OCI-M1 (cell line): ENCODE results near the gene PLXNA1.

ENCODE experiments used
- DNase-seq: peaks from one replicate; lab custom pipeline; 2025; lab: John Stamatoyannopoulos, UW

Gene PLXNA1

DNA sequence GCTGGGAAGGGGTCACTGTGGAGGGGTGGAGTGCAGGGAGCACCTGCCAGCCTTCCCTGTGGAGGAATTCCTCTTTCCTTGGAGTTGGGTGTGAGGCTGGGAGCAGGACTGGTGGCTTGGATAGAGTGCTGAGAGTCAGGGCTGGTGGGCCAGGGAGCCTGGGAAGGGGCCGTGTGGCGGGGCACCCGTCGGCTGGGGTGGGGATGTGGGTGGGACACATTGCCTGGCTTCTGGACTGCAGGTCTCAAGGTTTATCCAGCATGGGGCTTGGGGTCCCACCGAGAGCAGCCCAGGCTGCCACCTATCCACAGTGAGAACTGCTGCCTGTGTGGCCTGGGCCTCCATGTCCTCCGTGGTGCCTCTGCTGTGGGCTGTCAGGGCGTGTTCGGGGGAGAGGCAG lies 4.7 kb downstream of the PLXNA1 start:
- no peak for DNase-seq

DNA sequence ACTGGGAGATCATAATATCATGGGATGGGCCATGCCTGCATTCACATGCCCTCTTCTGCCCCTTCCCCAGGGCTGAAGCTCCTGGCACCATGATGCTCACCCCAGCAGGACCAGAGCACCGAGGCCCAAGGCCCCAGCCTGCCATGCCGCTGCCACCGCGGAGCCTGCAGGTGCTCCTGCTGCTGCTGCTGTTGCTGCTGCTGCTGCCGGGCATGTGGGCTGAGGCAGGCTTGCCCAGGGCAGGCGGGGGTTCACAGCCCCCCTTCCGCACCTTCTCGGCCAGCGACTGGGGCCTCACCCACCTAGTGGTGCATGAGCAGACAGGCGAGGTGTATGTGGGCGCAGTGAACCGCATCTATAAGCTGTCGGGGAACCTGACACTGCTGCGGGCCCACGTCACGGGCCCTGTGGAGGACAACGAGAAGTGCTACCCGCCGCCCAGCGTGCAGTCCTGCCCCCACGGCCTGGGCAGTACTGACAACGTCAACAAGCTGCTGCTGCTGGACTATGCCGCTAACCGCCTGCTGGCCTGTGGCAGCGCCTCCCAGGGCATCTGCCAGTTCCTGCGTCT lies 5.6 kb downstream of the PLXNA1 start:
- DNase-seq: no peak

DNA sequence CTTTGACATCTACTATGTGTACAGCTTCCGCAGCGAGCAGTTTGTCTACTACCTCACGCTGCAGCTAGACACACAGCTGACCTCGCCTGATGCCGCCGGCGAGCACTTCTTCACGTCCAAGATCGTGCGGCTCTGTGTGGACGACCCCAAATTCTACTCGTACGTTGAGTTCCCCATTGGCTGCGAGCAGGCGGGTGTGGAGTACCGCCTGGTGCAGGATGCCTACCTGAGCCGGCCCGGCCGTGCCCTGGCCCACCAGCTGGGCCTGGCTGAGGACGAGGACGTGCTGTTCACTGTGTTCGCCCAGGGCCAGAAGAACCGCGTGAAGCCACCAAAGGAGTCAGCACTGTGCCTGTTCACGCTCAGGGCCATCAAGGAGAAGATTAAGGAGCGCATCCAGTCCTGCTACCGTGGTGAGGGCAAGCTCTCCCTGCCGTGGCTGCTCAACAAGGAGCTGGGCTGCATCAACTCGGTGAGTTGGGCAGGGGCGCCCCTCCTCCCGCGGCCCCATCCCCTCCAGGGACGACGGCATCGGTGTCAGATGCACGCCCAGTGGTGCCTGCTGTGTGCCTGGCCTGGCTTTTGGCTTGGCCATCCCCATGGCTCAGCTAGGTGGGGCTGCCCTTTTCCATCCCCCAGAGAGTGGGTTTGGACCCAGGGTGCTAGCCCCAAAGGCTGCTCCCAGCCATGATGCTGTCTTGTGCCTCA lies 6.6 kb downstream of the PLXNA1 start:
- DNase-seq: no peak

DNA sequence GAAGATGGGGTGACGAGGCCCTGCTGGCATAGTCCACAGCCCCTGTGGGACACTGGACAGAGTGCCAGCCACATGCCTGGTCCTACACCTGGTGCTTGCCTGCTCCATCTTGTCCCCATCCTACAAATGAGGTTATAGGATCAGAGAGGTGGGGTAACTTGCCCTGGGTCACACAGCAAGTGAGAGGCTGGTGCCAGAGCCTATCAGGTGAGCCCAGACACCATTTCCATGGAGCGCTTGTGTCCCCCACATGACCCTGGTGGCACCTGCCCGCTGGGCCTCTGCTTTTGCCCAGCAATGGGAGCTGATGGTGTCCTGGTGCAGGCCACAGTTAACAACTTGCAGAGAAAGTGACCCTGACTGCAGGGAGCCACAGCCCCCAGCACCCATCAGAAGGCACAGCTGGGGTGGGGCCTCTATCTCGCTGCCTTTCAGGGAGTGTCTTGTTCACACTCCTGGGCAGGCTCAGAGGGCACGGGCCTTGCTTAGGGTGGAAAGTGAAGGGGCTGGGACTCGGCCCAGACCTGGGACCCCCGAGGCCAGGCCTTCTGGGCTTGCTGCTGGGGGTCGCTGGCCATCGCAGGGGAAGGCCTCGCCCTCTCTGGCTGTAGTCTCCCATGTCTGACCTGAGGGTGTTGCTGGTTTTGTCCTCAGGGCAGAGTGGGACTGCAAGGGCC lies 7.2 kb downstream of the PLXNA1 start:
- no peak for DNase-seq

DNA sequence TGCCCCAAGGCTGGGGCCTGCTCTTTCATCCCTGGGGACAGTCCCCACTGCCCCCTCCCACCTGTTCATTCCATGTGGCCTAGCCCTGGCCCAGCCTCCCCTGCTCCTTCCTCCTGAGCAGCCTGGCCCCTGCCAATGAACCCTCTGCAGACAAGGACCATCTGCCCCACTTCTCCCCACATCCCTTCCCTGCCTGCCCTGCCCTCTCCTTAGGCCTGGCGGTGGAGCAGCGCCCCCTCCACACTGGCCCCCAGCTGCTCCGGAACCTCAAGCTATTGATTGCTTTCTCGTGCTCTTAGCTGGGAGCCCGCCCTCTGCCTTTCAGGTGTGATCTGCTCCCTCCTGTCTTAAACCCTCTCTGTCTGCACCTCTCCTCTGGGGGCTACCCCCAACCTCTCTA lies 8.0 kb downstream of the PLXNA1 start:
- no peak for DNase-seq

DNA sequence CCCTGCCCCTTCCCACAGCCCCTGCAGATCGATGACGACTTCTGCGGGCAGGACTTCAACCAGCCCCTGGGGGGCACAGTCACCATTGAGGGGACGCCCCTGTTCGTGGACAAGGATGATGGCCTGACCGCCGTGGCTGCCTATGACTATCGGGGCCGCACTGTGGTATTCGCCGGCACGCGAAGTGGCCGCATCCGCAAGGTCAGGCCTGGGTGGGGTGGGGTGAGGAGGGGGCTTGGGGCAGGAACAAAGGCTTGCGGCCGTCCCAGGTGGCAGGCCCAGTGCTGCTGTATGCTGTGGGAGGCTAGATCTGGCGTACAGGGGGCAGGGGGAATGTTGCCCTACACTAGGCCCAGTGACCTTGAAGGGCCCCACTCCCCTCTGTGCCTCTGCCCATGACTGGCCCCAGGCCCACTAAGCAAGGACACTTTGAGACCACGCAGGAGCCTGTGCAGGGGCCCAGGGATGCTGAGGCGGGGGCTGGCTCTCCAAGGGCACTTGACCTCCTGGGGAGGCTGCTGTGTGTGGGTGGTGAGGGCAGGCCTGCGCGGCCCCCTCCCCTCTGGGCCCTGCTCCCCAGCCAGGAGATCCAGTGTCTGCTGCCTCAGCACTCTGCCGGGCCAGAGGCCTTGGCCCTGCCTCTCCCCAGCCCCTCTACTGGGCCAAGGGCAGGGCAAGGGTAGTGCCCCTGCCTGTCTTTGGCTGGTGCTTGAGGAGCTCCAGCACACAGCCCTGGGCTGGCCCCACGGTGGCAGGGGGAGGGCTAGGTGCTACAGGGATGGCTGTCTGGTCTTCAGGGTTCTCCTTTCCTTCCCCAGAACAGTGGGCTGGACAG lies 8.7 kb downstream of the PLXNA1 start:
- no peak for DNase-seq

DNA sequence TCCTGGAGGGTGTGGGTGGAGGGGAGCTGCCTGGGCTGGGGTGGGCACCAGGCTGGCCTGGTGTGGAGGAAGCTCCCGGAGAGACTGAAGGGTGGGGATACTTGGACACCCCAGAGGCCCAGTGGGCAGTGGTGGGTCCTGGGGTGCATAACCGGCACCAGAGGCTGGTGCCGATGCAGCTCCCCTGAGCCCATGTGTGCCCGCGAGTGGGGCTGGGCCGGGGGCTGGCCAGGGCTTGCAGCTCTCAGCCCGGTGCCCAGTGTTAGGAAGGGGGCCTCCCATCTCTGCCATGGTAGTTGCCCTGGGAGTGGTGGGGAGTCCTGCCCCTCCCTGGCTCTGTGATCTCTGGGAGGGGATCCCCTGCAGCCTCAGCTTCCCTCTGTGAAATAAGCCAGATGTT lies 9.3 kb downstream of the PLXNA1 start:
- DNase-seq: no peak

DNA sequence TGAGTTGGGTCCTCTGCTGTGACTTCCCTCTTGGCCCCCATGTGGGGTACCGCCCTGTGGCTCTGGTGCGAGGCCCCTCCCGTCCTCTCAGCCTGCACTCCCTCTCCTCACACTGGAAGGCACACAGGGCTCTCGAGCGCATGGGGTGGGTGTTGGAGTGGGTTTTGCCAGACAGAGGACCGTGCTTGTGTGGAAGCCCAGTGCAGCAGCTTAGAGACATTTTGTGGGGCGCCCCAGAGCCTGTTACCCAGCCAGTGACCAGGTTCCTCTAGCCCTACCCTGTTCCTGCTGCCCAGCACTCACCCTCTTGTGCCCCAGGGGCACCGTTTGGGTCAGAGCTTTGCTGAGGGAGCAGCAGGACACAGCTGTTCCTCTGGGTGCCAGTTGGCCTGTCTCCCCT lies 9.9 kb downstream of the PLXNA1 start:
- DNase-seq: no peak

DNA sequence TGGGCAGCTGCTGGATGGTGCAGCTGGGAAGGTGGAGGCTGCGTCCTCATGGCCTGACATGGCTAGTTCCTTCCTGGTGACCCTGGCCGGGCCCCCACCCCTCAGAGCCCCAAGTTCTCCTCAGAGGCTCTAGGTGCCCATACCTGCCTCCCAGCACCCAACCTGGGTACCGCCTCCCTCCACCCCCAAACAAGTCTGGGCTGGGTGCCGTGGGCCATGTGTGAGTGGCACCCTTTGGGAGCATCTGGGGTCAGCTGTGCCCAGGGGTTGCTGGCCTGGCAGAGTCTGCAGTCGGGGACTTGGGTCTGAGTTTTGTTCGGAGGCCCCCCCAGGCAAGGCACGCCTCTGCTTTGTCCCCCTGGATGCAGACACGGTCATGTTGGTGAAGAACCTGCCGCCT lies 10.5 kb downstream of the PLXNA1 start:
- DNase-seq: no peak

DNA sequence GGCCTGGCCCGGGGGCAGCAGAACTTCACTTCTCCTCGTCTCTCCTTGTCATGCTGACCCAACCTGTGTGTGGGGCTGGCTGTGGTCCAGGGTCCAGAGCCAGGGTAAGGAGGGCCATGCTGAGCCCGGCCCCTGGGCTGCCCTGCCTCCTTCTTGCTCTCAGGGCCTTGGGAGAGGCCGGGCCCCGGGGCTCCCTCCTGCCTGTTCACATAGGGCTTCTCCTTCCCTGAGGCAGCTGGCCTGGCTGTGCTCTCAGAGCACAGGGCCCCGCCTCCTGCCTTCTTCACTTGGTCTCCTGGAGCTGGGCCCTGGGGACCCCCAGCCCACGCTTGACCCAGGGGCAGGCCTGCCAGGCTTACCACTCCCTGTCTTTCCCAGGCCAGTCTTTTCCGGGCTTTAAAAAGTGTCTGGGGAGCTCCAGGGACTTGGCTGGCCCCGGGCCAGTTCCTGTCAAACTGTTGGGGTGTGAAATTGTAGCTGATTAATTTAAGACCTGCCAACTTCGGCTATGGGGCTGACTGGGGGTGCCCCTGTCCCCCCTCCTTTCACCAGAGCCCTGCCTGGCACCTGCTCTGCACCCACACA lies 11.8 kb downstream of the PLXNA1 start:
- no peak for DNase-seq

DNA sequence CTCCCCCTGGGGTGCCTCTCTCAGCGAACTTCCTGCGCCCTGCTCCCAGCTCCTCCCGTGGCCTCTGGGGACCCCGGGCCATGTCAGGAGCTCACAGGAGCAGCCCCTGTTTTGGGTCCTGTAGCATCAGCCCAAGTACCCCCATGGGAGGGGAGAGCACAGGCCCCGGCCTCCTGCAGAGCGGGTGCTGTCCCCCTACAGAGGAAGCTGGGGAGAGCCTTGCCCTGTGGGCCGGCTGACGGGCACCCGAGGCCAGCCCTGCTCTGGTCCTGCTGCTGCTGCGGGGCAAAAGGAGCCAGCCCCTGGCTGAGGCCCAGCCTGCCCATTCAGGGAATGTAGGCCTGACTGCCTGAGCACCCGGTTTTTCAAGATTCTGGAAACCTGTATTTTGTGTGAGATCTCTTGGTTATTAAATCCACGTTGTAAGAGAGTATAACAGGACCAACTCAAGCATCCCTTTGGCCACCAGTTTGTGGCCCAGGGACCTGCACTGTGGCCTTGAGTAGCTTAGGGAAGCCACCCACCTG lies 12.4 kb downstream of the PLXNA1 start:
- no peak for DNase-seq

DNA sequence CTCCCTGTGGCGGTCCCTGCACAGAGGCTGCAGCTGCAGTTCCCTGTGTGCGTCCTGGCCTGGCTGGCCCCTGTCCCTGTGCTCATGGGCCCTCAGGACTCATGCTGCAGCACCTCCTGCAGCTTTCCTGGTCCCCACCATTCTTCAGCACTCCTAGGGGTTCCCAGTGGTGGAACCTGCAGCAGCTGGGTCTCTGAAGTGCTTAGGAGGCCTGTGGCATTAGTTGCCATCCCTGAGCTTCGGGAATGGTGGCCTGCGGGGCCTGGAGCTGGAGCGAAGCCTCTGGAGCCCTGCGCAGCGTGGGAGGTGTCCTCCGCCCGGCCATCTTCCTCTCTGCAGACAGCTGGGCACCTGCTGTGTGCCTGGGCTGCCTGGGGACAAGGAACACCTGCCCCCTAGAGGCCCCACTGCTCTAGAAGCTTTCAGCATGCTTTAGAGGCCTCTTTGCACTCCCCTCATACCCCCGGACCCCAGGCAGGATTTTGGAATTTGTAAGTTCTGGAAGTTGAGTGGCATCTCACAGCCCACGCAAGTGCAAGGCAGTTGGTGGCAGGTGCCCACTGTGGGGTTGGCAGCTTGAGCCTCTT lies 13.1 kb downstream of the PLXNA1 start:
- no peak for DNase-seq

DNA sequence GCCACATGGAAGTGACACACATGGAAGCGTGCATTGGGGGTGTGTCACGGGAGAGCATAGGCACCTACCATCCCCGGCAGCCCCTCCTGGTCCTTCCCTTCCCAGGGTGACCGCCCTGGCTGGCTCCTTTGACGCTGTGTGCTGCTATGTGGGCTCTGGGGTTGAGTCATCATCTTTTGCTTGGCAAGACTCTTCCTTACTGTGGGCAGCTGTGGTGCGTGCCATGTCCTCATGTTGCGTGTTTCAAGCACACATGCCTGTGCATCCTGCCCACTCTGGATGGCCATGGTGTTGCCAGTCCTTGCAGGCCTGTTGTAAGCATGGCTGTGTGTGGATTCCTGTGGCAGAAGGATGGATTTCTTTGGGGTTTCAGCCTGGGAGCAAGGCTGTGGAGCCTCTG lies 14.0 kb downstream of the PLXNA1 start:
- no peak for DNase-seq

DNA sequence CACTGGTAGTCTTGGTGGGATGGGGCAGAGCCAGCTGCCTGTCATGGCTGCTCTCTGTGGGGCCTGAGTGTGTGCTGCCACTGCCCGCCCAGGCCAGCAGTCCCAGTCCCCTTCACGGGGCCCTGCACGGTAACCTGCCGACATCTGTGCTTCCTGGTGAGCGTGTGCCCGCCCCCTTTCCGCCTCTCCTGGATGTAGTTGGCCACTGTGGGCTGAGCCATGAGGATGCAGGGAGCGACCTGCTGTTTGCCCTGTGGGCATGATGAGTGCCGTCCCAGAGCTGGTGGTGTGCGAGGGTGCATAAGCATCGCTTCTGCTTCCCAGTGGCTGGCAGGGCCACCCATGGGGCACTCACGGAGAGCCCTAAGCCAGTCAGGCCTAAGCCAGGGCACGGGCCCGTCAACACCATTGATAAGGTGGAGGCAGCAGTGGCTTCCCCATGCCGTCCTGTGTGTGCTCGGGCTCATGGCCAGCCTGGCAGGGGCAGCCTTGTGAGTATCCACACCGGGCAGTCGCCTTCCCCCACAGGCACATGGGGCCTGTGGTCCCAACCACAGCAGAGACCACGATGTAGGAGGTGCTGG lies 14.6 kb downstream of the PLXNA1 start:
- DNase-seq: no peak

DNA sequence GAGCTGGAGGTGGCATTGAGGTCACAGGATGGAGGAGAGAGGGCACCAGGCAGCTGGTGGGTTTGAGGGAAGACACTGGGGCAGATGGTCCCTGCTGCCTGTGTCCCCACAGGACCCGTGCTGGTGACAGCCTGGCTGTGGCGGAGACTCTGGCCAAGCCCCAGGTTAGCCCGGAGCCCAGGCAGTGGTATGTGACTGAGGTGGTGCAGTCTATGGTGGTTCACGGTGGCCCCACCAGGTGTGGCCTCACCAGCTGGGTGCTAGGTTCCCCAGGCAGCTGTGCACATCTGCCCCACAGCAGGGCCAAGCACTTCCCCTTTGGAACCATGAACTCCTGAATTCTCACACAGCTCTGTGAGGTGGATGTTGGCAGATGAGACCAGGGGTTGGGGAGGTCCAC lies 15.4 kb downstream of the PLXNA1 start:
- DNase-seq: no peak

DNA sequence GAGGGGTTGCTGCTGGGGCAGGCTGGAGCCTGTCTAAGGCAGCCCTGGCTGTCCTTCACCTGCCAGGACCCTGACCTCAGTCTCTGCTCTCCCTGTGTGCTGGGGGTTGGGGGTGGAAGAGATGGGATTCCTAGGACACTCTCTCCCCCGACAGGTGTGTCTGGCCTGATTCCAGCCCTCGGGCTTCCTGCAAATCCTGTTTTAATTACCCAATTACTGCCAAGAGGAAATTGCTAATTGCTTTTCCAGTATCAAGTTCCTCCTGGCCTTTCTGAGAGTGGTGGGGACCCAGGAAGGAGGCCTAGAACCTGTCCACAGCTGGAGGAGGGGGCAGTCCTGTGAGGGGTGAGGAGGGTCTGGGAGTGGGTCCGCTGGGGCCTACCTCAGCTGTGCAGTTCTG lies 15.8 kb downstream of the PLXNA1 start:
- no peak for DNase-seq

DNA sequence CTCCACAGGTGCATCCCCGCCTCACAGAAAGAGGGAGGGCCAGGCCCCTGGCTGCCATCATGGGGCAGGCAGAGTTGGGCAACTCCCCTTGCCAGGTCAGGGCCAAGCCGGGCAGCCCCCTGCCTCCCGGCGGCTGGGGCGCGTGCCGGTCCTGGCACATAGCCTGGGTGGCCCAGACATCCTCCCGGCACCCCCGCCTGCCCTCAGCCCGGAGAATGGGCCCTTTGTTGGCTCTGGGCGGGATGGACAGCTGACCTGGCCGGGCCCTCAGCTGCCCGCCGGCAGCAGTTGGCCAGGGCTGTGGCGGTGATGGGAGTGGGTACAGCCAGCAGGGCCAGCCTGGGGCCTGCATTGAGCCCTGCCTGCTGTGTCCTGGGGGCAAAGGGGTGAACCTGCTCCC lies 16.5 kb downstream of the PLXNA1 start:
- no peak for DNase-seq

DNA sequence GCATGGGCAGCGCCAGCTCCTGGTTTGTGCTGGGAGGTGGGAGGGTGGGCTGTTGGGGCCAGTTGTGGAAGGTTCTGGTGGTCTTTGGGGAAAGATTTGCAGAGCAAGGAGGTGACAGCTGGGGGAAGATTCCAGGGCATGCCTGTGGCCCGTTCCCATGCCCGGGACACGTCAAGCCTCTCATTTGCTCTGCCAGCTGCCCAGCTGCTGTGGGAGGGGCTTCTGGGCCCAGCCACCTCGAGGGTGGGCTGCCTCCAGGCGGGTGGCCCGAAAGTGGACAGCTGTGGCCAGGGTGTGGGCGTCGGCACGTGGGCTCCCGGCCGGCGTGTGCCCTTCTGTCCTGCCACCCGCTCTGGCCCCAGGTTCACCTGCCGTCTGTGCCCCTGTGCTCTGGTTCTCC lies 17.2 kb downstream of the PLXNA1 start:
- DNase-seq: no peak

DNA sequence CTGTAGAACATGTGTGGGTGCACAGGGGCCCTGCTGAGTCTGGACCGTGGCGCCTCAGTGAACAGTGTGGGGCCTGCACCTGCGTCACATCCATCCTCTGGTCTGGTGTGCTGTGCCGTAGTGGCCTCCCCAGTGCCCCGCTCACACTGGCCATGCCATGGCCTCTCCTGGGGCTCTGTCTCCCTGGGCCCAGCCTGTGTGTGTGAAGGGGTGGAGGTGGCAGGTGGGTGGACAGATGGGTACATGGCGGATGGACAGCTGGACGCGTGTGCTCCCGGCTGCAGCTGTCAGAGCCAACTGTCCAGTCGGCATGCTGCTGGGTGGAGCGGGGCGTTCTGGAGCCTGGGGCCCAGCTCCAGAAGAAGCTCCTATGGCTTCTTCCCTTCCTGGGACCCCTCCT lies 17.8 kb downstream of the PLXNA1 start:
- DNase-seq: no peak

DNA sequence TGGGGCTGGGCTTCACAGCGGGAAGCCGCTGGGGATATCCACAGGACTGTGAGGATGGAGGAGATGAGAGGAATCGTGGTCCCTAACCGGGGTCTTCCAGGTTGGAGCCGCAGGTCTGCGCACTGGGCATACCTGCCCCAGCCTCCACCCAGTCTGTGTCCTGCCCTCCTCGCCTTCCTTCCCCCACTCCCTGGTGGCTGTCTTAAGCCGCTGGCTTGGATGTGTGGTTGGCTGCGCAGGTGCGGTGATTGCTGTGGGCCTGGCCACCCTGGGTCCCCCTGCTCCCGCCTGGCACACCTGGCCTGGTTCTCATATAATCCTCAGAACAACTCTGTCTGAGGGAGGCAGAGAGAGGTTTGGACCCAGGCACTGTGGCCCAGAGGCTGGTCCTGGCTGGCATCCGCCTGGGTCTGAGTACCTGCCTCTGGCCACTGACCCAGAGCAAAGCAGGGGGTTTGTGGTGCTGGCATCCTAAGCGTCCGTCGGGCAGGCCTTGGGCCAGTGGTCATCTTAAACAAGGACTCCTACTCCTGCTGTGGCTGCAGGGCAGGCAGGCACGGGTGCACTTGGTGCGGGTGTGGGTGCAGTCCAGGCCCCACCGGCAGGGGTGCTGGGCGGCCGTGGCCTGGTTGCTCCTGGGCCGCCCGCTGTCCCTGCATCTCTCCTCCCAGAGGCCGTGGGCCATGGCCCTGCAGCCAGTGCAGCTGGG lies 18.7 kb downstream of the PLXNA1 start:
- no peak for DNase-seq
